ENCODE data around the gene SCAI. TPM values are rescaled to one million over a fixed set of nuclear protein-coding genes. Genes with fewer than 3 reads are reported as not detected.
"Not testable (repeated sequence)": the region's sequence is repeated elsewhere in the genome, so short reads cannot be mapped to it uniquely, and the experiment has no call there.

SCAI gene
- total and polyA plus RNA-seq, 9 donors, result 3.1 to 13.3 (median 9.2) TPM

GRCh38 chr9:125189011-125189360 lies 45.7 kb upstream of the SCAI start:
- Histone ChIP-seq H3K4me3 (peak overlapping the region; percentile 97), H3K36me3 (no peaks in the 10 kb centered on the region), H3K4me1 (ENCODE audit: insufficient read depth) (peaks cover 8% of the 10 kb centered on the region), H3K27ac (peak overlapping the region; percentile 75 to 87), H3K27me3 (no peaks in the 10 kb centered on the region), H3K9me3 (no peaks in the 10 kb centered on the region)
- intact Hi-C loops (cut with DNase I), result loop anchor here in 1 of 4 donors (2.0 kb wide), 1 partner anchor 52 kb away; the partner anchor contains the start of gene HSPA5
- no peak for DNase-seq
- WGBS, 3 donors, result 0 to 1% (median 1%) methylated on average over 25 to 26 of the region's 26 CpGs
- TF ChIP-seq POLR2A (IDR thresholded peaks at IDR 0.05) (no peak), EP300 (IDR thresholded peaks at IDR 0.05) (no peak), CTCF (IDR thresholded peaks at IDR 0.05) (no peak)

GRCh38 chr9:125183561-125183960 lies 40.2 kb upstream of the SCAI start:
- no peak for DNase-seq
- H3K27ac ChIP-seq, result no peak overlapping the region
- H3K9me3 ChIP-seq, result no peaks in the 10 kb centered on the region
- no peaks in the 10 kb centered on the region for H3K27me3 ChIP-seq
- TF ChIP-seq POLR2A (IDR thresholded peaks at IDR 0.05) (no peak), CTCF (IDR thresholded peaks at IDR 0.05) (no peak), EP300 (IDR thresholded peaks at IDR 0.05) (no peak)
- WGBS, 3 donors, result 87 to 93% (median 87%) methylated on average over 2 of the region's 2 CpGs
- intact Hi-C loops (cut with DNase I), result no loop called here
- H3K4me1 ChIP-seq (ENCODE audit: insufficient read depth), result peaks cover 10% of the 10 kb centered on the region
- no peaks in the 10 kb centered on the region for H3K36me3 ChIP-seq
- H3K4me3 ChIP-seq, result no peak overlapping the region

DNA sequence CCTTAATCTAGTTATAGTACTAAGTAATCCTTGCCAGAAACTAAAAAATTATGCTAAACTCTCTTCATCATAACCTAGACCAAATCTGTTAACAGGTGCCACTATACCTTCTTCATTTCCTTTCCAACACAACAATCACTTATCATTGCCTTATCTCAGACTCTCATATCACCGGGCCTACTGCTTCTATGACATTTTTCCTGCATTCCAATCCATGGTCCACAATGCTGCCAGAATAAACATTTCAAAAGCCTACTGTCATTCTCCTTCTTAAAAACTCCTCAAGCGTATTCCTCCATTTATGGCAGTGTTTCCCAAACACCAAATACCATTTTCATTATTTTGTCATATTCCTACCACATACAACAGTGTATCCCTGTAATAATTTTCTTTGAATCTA lies 39.7 kb upstream of the SCAI start:
- Histone ChIP-seq H3K36me3 (no peaks in the 10 kb centered on the region), H3K4me1 (ENCODE audit: insufficient read depth) (peaks cover 7% of the 10 kb centered on the region), H3K27ac (no peak overlapping the region), H3K27me3 (no peaks in the 10 kb centered on the region), H3K9me3 (no peaks in the 10 kb centered on the region), H3K4me3 (no peak overlapping the region)
- intact Hi-C loops (cut with DNase I), result no loop called here
- TF ChIP-seq POLR2A (IDR thresholded peaks at IDR 0.05), result no peak
- no peak for TF ChIP-seq EP300 (IDR thresholded peaks at IDR 0.05)
- no peak for TF ChIP-seq CTCF (IDR thresholded peaks at IDR 0.05)
- WGBS, 3 donors, result 52 to 59% (median 58%) methylated on average over 2 of the region's 2 CpGs
- DNase-seq, result no peak

GRCh38 chr9:125181756-125182155 lies 38.4 kb upstream of the SCAI start:
- H3K36me3 ChIP-seq; H3K9me3 ChIP-seq; H3K4me1 ChIP-seq (ENCODE audit: insufficient read depth); intact Hi-C loops (cut with DNase I); H3K27me3 ChIP-seq; DNase-seq; H3K4me3 ChIP-seq; H3K27ac ChIP-seq: not testable (repeated sequence)
- WGBS, 3 donors, result 93 to 96% (median 95%) methylated on average over 4 of the region's 4 CpGs

DNA sequence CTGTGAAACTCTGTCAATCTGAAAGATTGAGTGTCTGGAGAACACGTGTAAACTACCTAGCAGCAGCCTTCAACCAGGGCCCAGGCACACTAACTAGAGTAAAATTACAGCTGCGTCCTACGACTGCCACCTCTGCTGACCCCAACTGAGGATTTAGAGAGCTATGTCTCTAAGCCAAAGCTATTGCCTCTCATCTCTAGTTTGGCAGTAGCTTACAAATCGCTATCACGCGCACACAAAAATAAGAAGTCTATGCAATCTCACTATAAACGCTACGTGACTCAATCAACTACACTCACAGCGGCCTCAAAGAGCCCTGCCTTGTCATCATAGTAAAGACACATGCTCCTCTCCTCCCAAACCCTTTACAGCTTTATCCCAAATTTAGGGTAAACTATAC lies 37.5 kb upstream of the SCAI start:
- intact Hi-C loops (cut with DNase I), result no loop called here
- WGBS, 3 donors, result 86 to 92% (median 91%) methylated on average over 9 of the region's 9 CpGs
- peaks cover 5% of the 10 kb centered on the region for H3K4me1 ChIP-seq (ENCODE audit: insufficient read depth)
- no peaks in the 10 kb centered on the region for H3K36me3 ChIP-seq
- no peaks in the 10 kb centered on the region for H3K27me3 ChIP-seq
- TF ChIP-seq POLR2A (IDR thresholded peaks at IDR 0.05) (no peak), CTCF (IDR thresholded peaks at IDR 0.05) (no peak), EP300 (IDR thresholded peaks at IDR 0.05) (no peak)
- H3K4me3 ChIP-seq, result no peak overlapping the region
- DNase-seq, result no peak
- no peak overlapping the region for H3K27ac ChIP-seq
- H3K9me3 ChIP-seq, result no peaks in the 10 kb centered on the region

- not testable (repeated sequence) for H3K4me1 ChIP-seq (ENCODE audit: insufficient read depth)
Measured at GRCh38 chr9:125179776-125180175, 36.4 kb upstream of the SCAI start.

More at GRCh38 chr9:125179776-125180175, 36.4 kb upstream of the SCAI start:
- H3K27me3 ChIP-seq; intact Hi-C loops (cut with DNase I); H3K4me3 ChIP-seq; H3K36me3 ChIP-seq; H3K27ac ChIP-seq; H3K9me3 ChIP-seq; DNase-seq: not testable (repeated sequence)
- WGBS, 3 donors, result 89 to 93% (median 90%) methylated on average over 4 of the region's 4 CpGs

All from ovary (tissue), 9 donors.